Measurements from ENCODE around the gene SPON1.

DNA sequence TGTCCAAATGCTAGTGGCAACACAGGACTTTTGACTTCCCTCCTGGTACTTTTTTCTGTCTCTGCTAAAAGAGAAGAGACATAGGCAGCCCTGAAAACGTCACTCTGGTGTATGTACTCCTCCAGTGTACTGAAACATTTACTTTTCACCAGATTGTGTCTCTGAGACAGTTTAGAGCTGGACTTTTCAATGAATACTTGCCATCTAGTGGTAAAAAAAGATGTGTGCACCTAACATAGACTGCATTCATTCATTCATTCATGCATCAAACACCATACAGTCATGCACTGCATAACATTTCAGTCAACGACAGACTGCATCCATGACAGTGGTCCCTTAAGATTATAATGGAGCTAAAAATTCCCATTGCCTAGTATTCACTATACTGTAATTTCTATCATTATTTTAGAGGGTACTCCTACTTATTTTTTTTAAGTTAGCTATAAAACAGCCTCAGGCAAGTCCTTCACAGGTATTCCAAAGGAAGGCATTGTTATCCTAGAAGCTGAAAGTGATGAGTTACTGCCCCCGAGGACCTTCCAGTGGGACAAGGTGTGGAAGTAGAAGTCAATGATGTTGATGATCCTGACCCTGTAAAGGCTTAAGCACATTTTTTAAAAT lies 186.2 kb downstream of the SPON1 start:
- TF ChIP-seq EZH2phosphoT487 (IDR thresholded peaks at IDR 0.05; ENCODE audit: low read length) = no peak
- TF ChIP-seq, protein P1, sequence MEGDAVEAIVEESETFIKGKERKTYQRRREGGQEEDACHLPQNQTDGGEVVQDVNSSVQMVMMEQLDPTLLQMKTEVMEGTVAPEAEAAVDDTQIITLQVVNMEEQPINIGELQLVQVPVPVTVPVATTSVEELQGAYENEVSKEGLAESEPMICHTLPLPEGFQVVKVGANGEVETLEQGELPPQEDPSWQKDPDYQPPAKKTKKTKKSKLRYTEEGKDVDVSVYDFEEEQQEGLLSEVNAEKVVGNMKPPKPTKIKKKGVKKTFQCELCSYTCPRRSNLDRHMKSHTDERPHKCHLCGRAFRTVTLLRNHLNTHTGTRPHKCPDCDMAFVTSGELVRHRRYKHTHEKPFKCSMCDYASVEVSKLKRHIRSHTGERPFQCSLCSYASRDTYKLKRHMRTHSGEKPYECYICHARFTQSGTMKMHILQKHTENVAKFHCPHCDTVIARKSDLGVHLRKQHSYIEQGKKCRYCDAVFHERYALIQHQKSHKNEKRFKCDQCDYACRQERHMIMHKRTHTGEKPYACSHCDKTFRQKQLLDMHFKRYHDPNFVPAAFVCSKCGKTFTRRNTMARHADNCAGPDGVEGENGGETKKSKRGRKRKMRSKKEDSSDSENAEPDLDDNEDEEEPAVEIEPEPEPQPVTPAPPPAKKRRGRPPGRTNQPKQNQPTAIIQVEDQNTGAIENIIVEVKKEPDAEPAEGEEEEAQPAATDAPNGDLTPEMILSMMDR (IDR thresholded peaks at IDR 0.05; ENCODE audit: low read length) = peak; percentile 53
